ENCODE data around the gene OSBPL2.
A peak's percentile ranks its signal among the peaks of the same experiment; 100 is the strongest.

The OSBPL2 gene

GRCh38 chr20:62262064-62262463, 23.7 kb downstream of the OSBPL2 start:
- no peak for DNase-seq

- DNase-seq = no peak
These were observed 25.1 kb downstream of the OSBPL2 start for GRCh38 chr20:62263396-62263795.

GRCh38 chr20:62265365-62265764, 27.0 kb downstream of the OSBPL2 start:
- no peak for DNase-seq

- DNase-seq = no peak
These were observed 28.0 kb downstream of the OSBPL2 start for GRCh38 chr20:62266340-62266739.

GRCh38 chr20:62266851-62267250, 28.5 kb downstream of the OSBPL2 start:
- no peak for DNase-seq

GRCh38 chr20:62267543-62267942, 29.2 kb downstream of the OSBPL2 start:
- no peak for DNase-seq

- DNase-seq = no peak
These were observed 30.0 kb downstream of the OSBPL2 start for GRCh38 chr20:62268228-62268900.

- DNase-seq = no peak
These were observed 31.1 kb downstream of the OSBPL2 start for GRCh38 chr20:62269378-62269777.

- DNase-seq = no peak
These were observed 31.6 kb downstream of the OSBPL2 start for GRCh38 chr20:62269871-62270270.

- DNase-seq = no peak
These were observed 33.9 kb downstream of the OSBPL2 start for GRCh38 chr20:62272200-62272599.

- no peak for DNase-seq
These were observed 35.1 kb downstream of the OSBPL2 start for GRCh38 chr20:62273416-62273815.

GRCh38 chr20:62274332-62274950, 36.1 kb downstream of the OSBPL2 start:
- DNase-seq = no peak

- peak; percentile 4 for DNase-seq
These were observed 36.9 kb downstream of the OSBPL2 start for GRCh38 chr20:62275219-62275618.

- no peak for DNase-seq
These were observed 38.1 kb downstream of the OSBPL2 start for GRCh38 chr20:62276439-62276838.

GRCh38 chr20:62277253-62277652, 38.9 kb downstream of the OSBPL2 start:
- DNase-seq = no peak

- no peak for DNase-seq
These were observed 42.0 kb downstream of the OSBPL2 start for GRCh38 chr20:62280303-62280702.

GRCh38 chr20:62281161-62281933, 43.0 kb downstream of the OSBPL2 start:
- DNase-seq = no peak

- no peak for DNase-seq
These were observed 43.8 kb downstream of the OSBPL2 start for GRCh38 chr20:62282103-62282502.

GRCh38 chr20:62282877-62283503, 44.7 kb downstream of the OSBPL2 start:
- no peak for DNase-seq

- DNase-seq = no peak
These were observed 46.1 kb downstream of the OSBPL2 start for GRCh38 chr20:62284448-62284847.

GRCh38 chr20:62285151-62285550, 46.8 kb downstream of the OSBPL2 start:
- no peak for DNase-seq

GRCh38 chr20:62285722-62286121, 47.4 kb downstream of the OSBPL2 start:
- DNase-seq = no peak

GRCh38 chr20:62286493-62287064, 48.3 kb downstream of the OSBPL2 start:
- DNase-seq = no peak
